K562 (cell line): Measurements from ENCODE around the gene SGSH. TPM values are rescaled to one million over a fixed set of nuclear protein-coding genes. Genes with fewer than 3 reads are reported as not detected.

Source experiments
- ATAC-seq: fragments of 200-7000 bp; cut with Tn5 transposase; 3 replicates; pipeline ENCODE4 v1.9.1; 2020; ENCODE audit warnings: moderate library complexity
- BruUV-seq: library from RNA; stranded (reverse); fragments of 400-500 nt; replicated peaks from 2 replicates; lab custom pipeline; 2021; lab: Mats Ljungman, UMichigan
- CTCF ChIA-PET: fragments of 300-600 bp; formaldehyde crosslinking; extraction: SDS; loops from one replicate; lab custom pipeline; 2021; ENCODE audit warnings: low intra/inter-chr PET ratio; lab: Yijun Ruan, JAX
- POLR2A ChIA-PET: fragments of 300-600, 350-650 bp; sonication (Branson Sonifier 250); formaldehyde crosslinking; extraction: SDS; loops from one replicate; lab custom pipeline; 2021; ENCODE audit warnings: antibody characterized with exemption, inconsistent platforms; lab: Yijun Ruan, JAX
- DNase-seq, 4 experiments: peaks; one replicate each; pipeline versions ENCODE4 v3.0.0 to v3.0.0-alpha.2; 2011 to 2018; ENCODE audit warnings: low spot score in 3 of 4, mixed read lengths in 3 of 4; ENCODE audit errors: extremely low read depth in 1 of 4
- FAIRE-seq: peaks from 2 replicates; lab custom pipeline; 2011; peaks lifted over from hg19 to GRCh38; lab: Jason Lieb, UNC
- H2AFZ ChIP-seq: 2 replicates; pipeline ENCODE4 v1.6.0; 2011; ENCODE audit warnings: low read depth, low read length, control low read depth, inconsistent platforms
- H3K27ac ChIP-seq: fragments of 200-600 bp; 3 replicates; pipeline ENCODE4 v1.8.0; 2011; ENCODE audit warnings: low read depth, mild to moderate bottlenecking, control low read depth, inconsistent platforms, low read length, moderate library complexity, mixed read lengths; ENCODE audit errors: extremely low read depth
- H3K27me3 ChIP-seq, 2 experiments: fragments of 300-600 bp in 1 of 2; 2 replicates in 1 of 2; 3 replicates in 1 of 2; pipeline versions ENCODE4 v1.6.0 to v1.8.0; 2011; ENCODE audit warnings: inconsistent platforms in 2 of 2, low read length in 2 of 2, mild to moderate bottlenecking in 1 of 2, mixed read lengths in 1 of 2, moderate library complexity in 1 of 2; ENCODE audit not compliant: control insufficient read depth in 2 of 2, insufficient read depth in 2 of 2
- H3K36me3 ChIP-seq: fragments of 300-600 bp; 3 replicates; pipeline ENCODE4 v1.8.0; 2011; ENCODE audit warnings: mild to moderate bottlenecking, low read length, inconsistent platforms; ENCODE audit not compliant: control insufficient read depth, insufficient read depth
- H3K4me1 ChIP-seq, 2 experiments: fragments of 200-600 bp in 1 of 2; replicated peaks in 1 of 2; 2 replicates in 1 of 2; 3 replicates in 1 of 2; pipeline versions ENCODE4 v1.5.1 to v1.8.0; 2011; ENCODE audit warnings: inconsistent platforms in 2 of 2, low read length in 2 of 2, mild to moderate bottlenecking in 1 of 2, mixed read lengths in 1 of 2, moderate library complexity in 1 of 2; ENCODE audit not compliant: control insufficient read depth in 2 of 2, insufficient read depth in 2 of 2
- H3K4me2 ChIP-seq: 2 replicates; pipeline ENCODE4 v1.6.1; 2011; ENCODE audit warnings: low read length, control low read depth, inconsistent platforms, mixed read lengths; ENCODE audit not compliant: insufficient read depth
- H3K4me3 ChIP-seq: fragments of 200-600 bp; sonication (generic), shearing (Covaris generic); 2 replicates; pipeline ENCODE4 v1.5.1; 2016; ENCODE audit warnings: control low read depth, inconsistent platforms
- H3K79me2 ChIP-seq: fragments of 200-600 bp; 3 replicates; pipeline ENCODE4 v1.8.0; 2011; ENCODE audit warnings: low read length, inconsistent platforms; ENCODE audit not compliant: control insufficient read depth, insufficient read depth
- H3K9ac ChIP-seq, 2 experiments: 2 replicates each; pipeline versions ENCODE4 v1.6.0 to v1.6.1; 2011; ENCODE audit warnings: low read depth in 2 of 2, low read length in 2 of 2, control low read depth in 1 of 2, inconsistent platforms in 1 of 2, mild to moderate bottlenecking in 1 of 2, mixed read lengths in 1 of 2; ENCODE audit not compliant: insufficient read depth in 1 of 2
- H3K9me1 ChIP-seq: one replicate; pipeline ENCODE4 v1.6.0; 2011; ENCODE audit warnings: inconsistent platforms, mild to moderate bottlenecking, low read length, moderate library complexity; ENCODE audit not compliant: control insufficient read depth, insufficient read depth
- H3K9me3 ChIP-seq: replicated peaks from 2 replicates; pipeline ENCODE4 v1.5.1; 2011; ENCODE audit warnings: low read depth, low read length, inconsistent platforms; ENCODE audit not compliant: control insufficient read depth, insufficient read depth
- H4K20me1 ChIP-seq: replicated peaks from 2 replicates; pipeline ENCODE4 v1.6.1; 2011; ENCODE audit warnings: low read length, inconsistent platforms, mixed read lengths; ENCODE audit not compliant: control insufficient read depth, insufficient read depth
- FOXK2 ChIP-seq, 2 experiments: fragments of 450-650 bp; IDR thresholded peaks in 1 of 2; conservative IDR thresholded peaks in 1 of 2; 2 replicates each; pipeline ENCODE4 v1.6.1; 2016; ENCODE audit warnings: low read depth in 2 of 2, mild to moderate bottlenecking in 1 of 2
- HDAC1 ChIP-seq, 2 experiments: fragments of 450-650 bp; IDR thresholded peaks; 2 replicates each; pipeline ENCODE4 v1.6.1; 2016 to 2017; ENCODE audit warnings: inconsistent platforms in 1 of 2, mild to moderate bottlenecking in 1 of 2, moderate library complexity in 1 of 2
- SPI1 ChIP-seq: IDR thresholded peaks from 2 replicates; pipeline ENCODE4 v1.6.1; 2011; ENCODE audit warnings: low read depth, low read length, control low read depth, borderline replicate concordance
- STAG1 ChIP-seq: sonication (generic); formaldehyde crosslinking; IDR thresholded peaks from 2 replicates; pipeline ENCODE4 v1.5.0; 2020; ENCODE audit warnings: missing genetic modification reagents, borderline replicate concordance
- TBP ChIP-seq: optimal IDR thresholded peaks from 2 replicates; pipeline ENCODE3; 2011; ENCODE audit warnings: low read depth, low read length, improper control_type of control experiment
- TRIM24 ChIP-seq, 2 experiments: fragments of 450-650 bp; IDR thresholded peaks; 2 replicates each; pipeline ENCODE4 v1.6.1; 2016
- ZNF12 ChIP-seq: sonication (generic); formaldehyde crosslinking; IDR thresholded peaks from 2 replicates; pipeline ENCODE4 v1.4.0; 2020; ENCODE audit warnings: mild to moderate bottlenecking, missing genetic modification reagents
- ZNF398 ChIP-seq: fragments of 250-450 bp; sonication (Bioruptor Pico); IDR thresholded peaks from 2 replicates; pipeline ENCODE4 v1.8.0; 2021; ENCODE audit warnings: moderate library complexity, mild to moderate bottlenecking, inconsistent platforms
- WGBS: fragments of 100-300 bp; shearing (Covaris generic); methylation state at CpG from one replicate; pipeline ENCODE4 v1.1.6; 2016; ENCODE audit warnings: low coverage, mixed read lengths; ENCODE audit not compliant: insufficient coverage; ENCODE audit errors: missing lambda C conversion rate; 5-methylcytosine and 5-hydroxymethylcytosine counted together
- in situ Hi-C: fragments of 300-500 bp; cut with MboI; formaldehyde crosslinking; loops from 4 replicates; pipeline ENCODE4 v1.15.0; 2018; ENCODE audit warnings: inconsistent platforms, mixed read lengths
- intact Hi-C: fragments of 100-400 bp; cut with micrococcal nuclease; formaldehyde crosslinking; loops from 2 replicates; pipeline ENCODE4 v1.14.2; 2022
- polyA plus RNA-seq, 8 experiments: library from polyadenylated mRNA; depleted of rRNA in 4 of 8; stranded (reverse) in 5 of 8; unstranded in 3 of 8; fragments of >200 nt; fragmentation: Nextera tagmentation in 2 of 8; fragmentation: Illumina TruSeq in 1 of 8; extraction: Ambion mirVana in 2 of 8; extraction: Trizol in 1 of 8; gene quantifications; 2 replicates each; pipeline versions ENCODE4 v1.2.1 to v1.2.3, GENCODE V29; 2011 to 2014; ENCODE audit warnings: inconsistent platforms in 1 of 8, missing spikeins in 1 of 8
- total RNA-seq, 7 experiments: library from RNA; depleted of rRNA in 6 of 7; stranded (reverse); fragments of >200 nt in 6 of 7; fragmentation: Illumina TruSeq in 2 of 7; extraction: Trizol in 2 of 7; gene quantifications; 2 replicates each; pipeline versions ENCODE4 v1.2.1 to v1.2.3, GENCODE V29; 2011 to 2021; ENCODE audit warnings: low replicate concordance in 1 of 7

The SGSH gene
- total and polyA plus RNA-seq, 9 of the 15 experiments (the other 6 are each of a cell fraction or from before 2014, with no cell fraction given) = 0.25 to 15.7 (median 4.9) TPM

GRCh38 chr17:80247561-80247960 lies 27.4 kb upstream of the SGSH start:
- WGBS = 76% methylated on average over 17 of the region's 17 CpGs
- no peak for FAIRE-seq
- in situ Hi-C loops = no loop called here

GRCh38 chr17:80246726-80247125 lies 26.6 kb upstream of the SGSH start:
- H3K79me2 ChIP-seq = no peaks in the 10 kb centered on the region
- H3K9ac ChIP-seq = 0 out of 4 replicates have a peak overlapping the region, but pooled peaks of 1 of the 2 experiments have one; percentile 23
- no peak for ATAC-seq
- H3K4me3 ChIP-seq = no peak overlapping the region
- FAIRE-seq = no peak
- no peaks in the 10 kb centered on the region for H3K9me3 ChIP-seq
- no peak overlapping the region for H3K4me2 ChIP-seq
- no peak for DNase-seq
- no peaks in the 10 kb centered on the region for H3K9me1 ChIP-seq
- TF ChIP-seq STAG1 (CRISPR knock-in tag) = no peak
- TF ChIP-seq TBP = no peak
- TF ChIP-seq SPI1 = 0 out of 2 replicates have a peak, but pooled peaks have one; percentile 18
- no peak for TF ChIP-seq ZNF398
- no peak for TF ChIP-seq TRIM24 (IDR thresholded peaks at IDR 0.05)
- no peaks in the 10 kb centered on the region for H3K27me3 ChIP-seq
- no peaks in the 10 kb centered on the region for H4K20me1 ChIP-seq
- H3K27ac ChIP-seq = no peak overlapping the region
- in situ Hi-C loops (no loop called here), intact Hi-C loops (no loop called here)
- BruUV-seq = no TSS peak
- H2AFZ ChIP-seq = no peak overlapping the region
- peaks cover 0 to 43% of the 10 kb centered on the region in 2 experiments; a peak in 3 of 5 replicates for H3K4me1 ChIP-seq
- CTCF ChIA-PET = no interaction called here
- 65% methylated on average over 5 of the region's 8 CpGs for WGBS
- no peaks in the 10 kb centered on the region for H3K36me3 ChIP-seq
- POLR2A ChIA-PET = no interaction called here

More at GRCh38 chr17:80247561-80247960, 27.4 kb upstream of the SGSH start:
- TF ChIP-seq FOXK2 (conservative IDR thresholded peaks at IDR 0.05 in 1 of 2, IDR thresholded peaks at IDR 0.05 in 1 of 2; ENCODE audit: low read depth in 2 of 2) = no peak
- no peak for TF ChIP-seq ZNF12 (CRISPR knock-in tag)
- TF ChIP-seq HDAC1 (IDR thresholded peaks at IDR 0.05) = no peak
- no peak for DNase-seq
- intact Hi-C loops = no loop called here
- Histone ChIP-seq H3K36me3 (no peaks in the 10 kb centered on the region), H3K9me3 (no peaks in the 10 kb centered on the region), H3K9me1 (no peaks in the 10 kb centered on the region), H3K4me2 (no peak overlapping the region), H3K9ac (peak overlapping the region in 1 of 2 experiments; percentile 35; a peak in 1 of 4 replicates), H3K79me2 (no peaks in the 10 kb centered on the region), H3K27me3 (no peaks in the 10 kb centered on the region), H4K20me1 (no peaks in the 10 kb centered on the region), H3K27ac (no peak overlapping the region), H2AFZ (no peak overlapping the region), H3K4me3 (no peak overlapping the region), H3K4me1 (peaks cover 0 to 51% of the 10 kb centered on the region in 2 experiments; a peak in 3 of 5 replicates)
- ChIA-PET POLR2A (interaction anchor here (0.6 kb wide), 1 partner anchor 642 kb away, joined by 3 read pairs; no protein-coding TSS in a partner anchor), CTCF (no interaction called here)
- no TSS peak for BruUV-seq
- no peak for ATAC-seq
